PC-9 (cell line): ENCODE results near the gene FOXJ1. TPM values are rescaled to one million over a fixed set of nuclear protein-coding genes. Genes with fewer than 3 reads are reported as not detected.

ENCODE experiments used
- BruUV-seq: library from RNA; stranded (reverse); fragments of 400-500 nt; replicated peaks from 2 replicates; lab custom pipeline; 2021; lab: Mats Ljungman, UMichigan
- CTCF ChIA-PET: fragments of 300-600 bp; sonication (Branson Sonifier 250); formaldehyde crosslinking; loops from one replicate; lab custom pipeline; 2022; ENCODE audit warnings: antibody characterized with exemption; lab: Charles Lee
- POLR2A ChIA-PET: fragments of 300-600 bp; sonication (Branson Sonifier 250); formaldehyde crosslinking; loops from one replicate; lab custom pipeline; 2022; ENCODE audit warnings: antibody characterized with exemption; ENCODE audit not compliant: unreplicated experiment; lab: Charles Lee
- DNase-seq, 2 experiments: peaks; one replicate each; pipeline versions ENCODE4 v3.0.0 to v3.0.0-alpha.2; 2015 to 2022; ENCODE audit warnings: mixed read lengths in 1 of 2
- H2AFZ ChIP-seq: fragments of 200-600 bp; sonication (generic); 2 replicates; pipeline ENCODE4 v1.8.1; 2017; ENCODE audit warnings: antibody characterized with exemption
- H3F3A ChIP-seq: fragments of 200-600 bp; sonication (generic); 2 replicates; pipeline ENCODE4 v1.8.1; 2017; ENCODE audit warnings: antibody characterized with exemption, mild to moderate bottlenecking, low read depth; ENCODE audit not compliant: insufficient read depth
- H3K27ac ChIP-seq: fragments of 200-600 bp; sonication (generic); 2 replicates; pipeline ENCODE4 v1.6.1; 2016; ENCODE audit warnings: mixed run types
- H3K27me3 ChIP-seq: fragments of 200-600 bp; sonication (generic); 2 replicates; pipeline ENCODE4 v1.6.1; 2016; ENCODE audit warnings: low read depth, mixed run types; ENCODE audit not compliant: insufficient read depth
- H3K36me3 ChIP-seq: fragments of 200-600 bp; sonication (generic); 2 replicates; pipeline ENCODE4 v1.6.1; 2016; ENCODE audit warnings: low read depth, mixed run types
- H3K4me1 ChIP-seq: fragments of 200-600 bp; sonication (generic); replicated peaks from 2 replicates; pipeline ENCODE4 v1.6.1; 2016; ENCODE audit warnings: mixed run types; ENCODE audit not compliant: insufficient read depth
- H3K4me2 ChIP-seq: fragments of 200-600 bp; sonication (generic); 2 replicates; pipeline ENCODE4 v1.6.1; 2017; ENCODE audit warnings: mixed run types
- H3K4me3 ChIP-seq: fragments of 200-600 bp; sonication (generic); 2 replicates; pipeline ENCODE4 v1.6.1; 2016; ENCODE audit warnings: mixed run types
- H3K79me2 ChIP-seq: fragments of 200-600 bp; sonication (generic); 2 replicates; pipeline ENCODE4 v1.6.1; 2017; ENCODE audit warnings: low read depth, mixed run types
- H3K9me2 ChIP-seq: fragments of 200-600 bp; sonication (generic); 2 replicates; pipeline ENCODE4 v1.8.1; 2017; ENCODE audit warnings: mild to moderate bottlenecking; ENCODE audit not compliant: insufficient read depth
- H3K9me3 ChIP-seq: fragments of 200-600 bp; sonication (generic); 2 replicates; pipeline ENCODE4 v1.8.1; 2016; ENCODE audit warnings: low read depth; ENCODE audit not compliant: insufficient read depth
- H4K20me1 ChIP-seq: fragments of 200-600 bp; sonication (generic); 2 replicates; pipeline ENCODE4 v1.8.1; 2017; ENCODE audit not compliant: insufficient read depth
- CTCF ChIP-seq: fragments of 200-600 bp; sonication (generic); conservative IDR thresholded peaks from 2 replicates; pipeline ENCODE4 v1.6.1; 2017; ENCODE audit warnings: mixed run types, antibody characterized with exemption, mild to moderate bottlenecking, moderate library complexity
- EZH2 ChIP-seq: fragments of 200-600 bp; sonication (generic); IDR thresholded peaks from 2 replicates; pipeline ENCODE4 v1.8.0; 2017; ENCODE audit warnings: antibody characterized with exemption, low read depth
- intact Hi-C: fragments of 100-400 bp; cut with micrococcal nuclease; formaldehyde crosslinking; loops from one replicate; pipeline ENCODE4 v1.10.0; 2022; ENCODE audit not compliant: unreplicated experiment
- total RNA-seq: library from RNA; stranded (reverse); gene quantifications from 2 replicates; pipeline ENCODE4 v1.2.3, GENCODE V29; 2021

Gene FOXJ1
- total RNA-seq, 1 experiment from 2014 or later: 23.7 TPM

GRCh38 chr17:76150712-76151622, 9.9 kb upstream of the FOXJ1 start:
- Histone ChIP-seq H3K4me3 (no peak overlapping the region), H4K20me1 (no peaks in the 10 kb centered on the region), H3K36me3 (no peaks in the 10 kb centered on the region), H3K27me3 (no peaks in the 10 kb centered on the region), H3K9me2 (no peaks in the 10 kb centered on the region), H3K27ac (no peak overlapping the region), H3K4me1 (no peaks in the 10 kb centered on the region), H2AFZ (no peak overlapping the region), H3F3A (no peaks in the 10 kb centered on the region), H3K79me2 (no peaks in the 10 kb centered on the region), H3K9me3 (no peaks in the 10 kb centered on the region), H3K4me2 (no peak overlapping the region)
- no peak for DNase-seq
- CTCF ChIA-PET: interaction anchor here (0.6 kb wide), 2 partner anchors 28 to 129 kb away, joined by 4 to 16 read pairs; no protein-coding TSS in a partner anchor
- no peak for TF ChIP-seq EZH2
- no peak for TF ChIP-seq CTCF
- no TSS peak for BruUV-seq
- POLR2A ChIA-PET: no interaction called here
- intact Hi-C loops: no loop called here

DNA sequence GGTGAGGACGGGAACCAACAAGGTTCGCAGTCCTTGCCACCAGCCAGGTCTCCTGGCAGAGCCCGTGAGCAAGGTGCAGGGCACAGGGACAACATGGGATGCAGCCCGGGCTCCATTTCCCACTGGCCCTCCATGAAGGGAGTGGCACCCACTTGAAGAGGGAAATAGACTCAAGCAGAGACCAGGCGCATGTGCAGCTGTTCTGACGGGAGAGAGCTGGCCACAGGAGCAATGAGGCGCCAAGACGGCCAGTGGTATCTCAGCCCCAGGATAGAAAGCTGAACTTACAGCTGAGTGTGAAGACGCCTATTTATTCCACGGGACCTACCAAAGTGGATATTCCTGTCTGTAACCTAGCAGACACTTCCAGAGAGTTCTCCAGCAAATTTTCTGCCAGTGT, 8.2 kb upstream of the FOXJ1 start:
- DNase-seq: no peak
- Histone ChIP-seq H3K27me3 (no peaks in the 10 kb centered on the region), H2AFZ (no peak overlapping the region), H4K20me1 (no peaks in the 10 kb centered on the region), H3K9me2 (no peaks in the 10 kb centered on the region), H3K4me2 (no peak overlapping the region), H3K79me2 (no peaks in the 10 kb centered on the region), H3K36me3 (no peaks in the 10 kb centered on the region), H3K4me1 (no peaks in the 10 kb centered on the region), H3F3A (no peaks in the 10 kb centered on the region), H3K27ac (no peak overlapping the region), H3K4me3 (no peak overlapping the region), H3K9me3 (no peaks in the 10 kb centered on the region)
- intact Hi-C loops: no loop called here
- POLR2A ChIA-PET: no interaction called here
- CTCF ChIA-PET: no interaction called here
- BruUV-seq: no TSS peak
- TF ChIP-seq CTCF (no peak), EZH2 (no peak)

DNA sequence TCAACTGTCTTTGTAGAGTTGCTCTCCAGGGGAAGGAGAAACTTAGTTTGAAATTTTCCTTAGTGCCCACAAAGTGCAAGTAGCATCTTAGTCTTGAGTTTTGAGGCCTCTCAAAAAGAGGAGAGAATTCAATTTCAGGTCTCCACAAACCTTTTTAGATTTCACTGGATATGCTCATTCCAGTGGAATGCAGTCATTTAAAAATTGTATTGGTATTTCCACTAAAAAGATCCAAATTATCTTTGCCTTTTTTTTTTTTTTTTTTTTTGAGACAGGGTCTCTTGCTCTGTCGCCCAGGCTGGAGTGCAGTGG, 6.9 kb upstream of the FOXJ1 start:
- Histone ChIP-seq H4K20me1 (no peaks in the 10 kb centered on the region), H3K4me3 (no peak overlapping the region), H3K9me3 (no peaks in the 10 kb centered on the region), H3K27ac (no peak overlapping the region), H3K27me3 (no peaks in the 10 kb centered on the region), H2AFZ (no peak overlapping the region), H3K9me2 (no peaks in the 10 kb centered on the region), H3F3A (peaks cover 2% of the 10 kb centered on the region; the same call in 1 of the 2 replicates), H3K79me2 (no peaks in the 10 kb centered on the region), H3K36me3 (no peaks in the 10 kb centered on the region), H3K4me1 (peaks cover 12% of the 10 kb centered on the region), H3K4me2 (no peak overlapping the region)
- POLR2A ChIA-PET: no interaction called here
- CTCF ChIA-PET: interaction anchor here (0.7 kb wide), 1 partner anchor 15 kb away, joined by 16 read pairs; no protein-coding TSS in a partner anchor
- no peak for DNase-seq
- intact Hi-C loops: no loop called here
- TF ChIP-seq CTCF: no peak; the same call in 1 of the 2 replicates
- TF ChIP-seq EZH2: no peak
- BruUV-seq: no TSS peak
